ENCODE results near the gene CLCN5. TPM values are rescaled to one million over a fixed set of nuclear protein-coding genes. Genes with fewer than 3 reads are reported as not detected.

The CLCN5 gene
- total and polyA plus RNA-seq, 10 of the 15 experiments (the other 5 are each of a cell fraction or from before 2014, with no cell fraction given) = 0.33 to 3.8 (median 2.6) TPM

DNA sequence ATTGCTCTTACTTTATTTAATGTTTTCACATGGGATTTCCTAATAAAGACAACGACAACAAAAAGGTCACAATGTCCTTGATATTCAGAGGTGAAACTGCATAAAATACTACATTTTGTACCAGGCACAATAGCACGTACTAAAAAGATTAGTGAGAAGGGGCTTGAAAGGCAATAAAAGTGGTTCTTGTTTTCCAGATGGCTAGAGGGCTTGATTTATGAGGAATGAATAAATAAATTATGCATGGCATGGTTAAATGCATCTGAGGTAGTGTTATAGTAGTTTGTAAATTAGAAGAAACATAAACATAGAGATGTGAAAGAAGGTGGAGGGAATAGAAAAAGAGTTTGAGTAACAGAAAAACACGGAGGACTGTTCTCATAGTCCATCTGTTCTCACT lies 123.4 kb downstream of the CLCN5 start:
- no peak overlapping the region for H3K27ac ChIP-seq (ENCODE audit: control insufficient read depth, insufficient read depth)
- ATAC-seq (no peak), DNase-seq (ENCODE audit: low read depth, low spot score) (no peak), FAIRE-seq (no peak)
- CTCF ChIA-PET = no interaction called here
- no peaks in the 10 kb centered on the region for H4K20me1 ChIP-seq (ENCODE audit: control insufficient read depth, insufficient read depth)
- in situ Hi-C loops (cut with MboI) = no loop called here
- H3K4me1 ChIP-seq (ENCODE audit: control insufficient read depth, insufficient read depth, low read length) = no peaks in the 10 kb centered on the region
- H3K4me2 ChIP-seq (ENCODE audit: control insufficient read depth, insufficient read depth) = no peak overlapping the region
- H2AFZ ChIP-seq (ENCODE audit: control insufficient read depth, low read depth, low read length) = no peak overlapping the region
- intact Hi-C loops (cut with micrococcal nuclease; ENCODE audit: unreplicated experiment) = no loop called here
- POLR2A ChIA-PET = no interaction called here
- RAD21 ChIA-PET (ENCODE audit: unreplicated experiment) = no interaction called here
- no peak overlapping the region for H3K9ac ChIP-seq (ENCODE audit: control insufficient read depth, insufficient read depth, low read length)
- H3K27me3 ChIP-seq (replicated peaks in 1 of 2; ENCODE audit: control insufficient read depth in 2 of 2, insufficient read depth in 2 of 2, low read length in 1 of 2) = no peaks in the 10 kb centered on the region
- no peak for TF ChIP-seq CREB1 (IDR thresholded peaks at IDR 0.05; ENCODE audit: low read depth)
- TF ChIP-seq, protein P1, sequence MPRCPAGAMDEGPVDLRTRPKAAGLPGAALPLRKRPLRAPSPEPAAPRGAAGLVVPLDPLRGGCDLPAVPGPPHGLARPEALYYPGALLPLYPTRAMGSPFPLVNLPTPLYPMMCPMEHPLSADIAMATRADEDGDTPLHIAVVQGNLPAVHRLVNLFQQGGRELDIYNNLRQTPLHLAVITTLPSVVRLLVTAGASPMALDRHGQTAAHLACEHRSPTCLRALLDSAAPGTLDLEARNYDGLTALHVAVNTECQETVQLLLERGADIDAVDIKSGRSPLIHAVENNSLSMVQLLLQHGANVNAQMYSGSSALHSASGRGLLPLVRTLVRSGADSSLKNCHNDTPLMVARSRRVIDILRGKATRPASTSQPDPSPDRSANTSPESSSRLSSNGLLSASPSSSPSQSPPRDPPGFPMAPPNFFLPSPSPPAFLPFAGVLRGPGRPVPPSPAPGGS (IDR thresholded peaks at IDR 0.05; ENCODE audit: borderline replicate concordance, insufficient read depth, low read depth, low read length, poor library complexity, severe bottlenecking) = no peak
- no peak for TF ChIP-seq ZBED1 (IDR thresholded peaks at IDR 0.05; ENCODE audit: borderline replicate concordance)
- TF ChIP-seq NFIC (IDR thresholded peaks at IDR 0.05; ENCODE audit: low read depth, low read length) = no peak
- TF ChIP-seq NBN (IDR thresholded peaks at IDR 0.05) = no peak
- TF ChIP-seq CREM (IDR thresholded peaks at IDR 0.05; ENCODE audit: low read depth) = no peak
- no peak for TF ChIP-seq CBFB (IDR thresholded peaks at IDR 0.05; ENCODE audit: low read depth)
- no peak for TF ChIP-seq KLF5 (IDR thresholded peaks at IDR 0.05; ENCODE audit: partially characterized antibody)
- TF ChIP-seq, protein P2, sequence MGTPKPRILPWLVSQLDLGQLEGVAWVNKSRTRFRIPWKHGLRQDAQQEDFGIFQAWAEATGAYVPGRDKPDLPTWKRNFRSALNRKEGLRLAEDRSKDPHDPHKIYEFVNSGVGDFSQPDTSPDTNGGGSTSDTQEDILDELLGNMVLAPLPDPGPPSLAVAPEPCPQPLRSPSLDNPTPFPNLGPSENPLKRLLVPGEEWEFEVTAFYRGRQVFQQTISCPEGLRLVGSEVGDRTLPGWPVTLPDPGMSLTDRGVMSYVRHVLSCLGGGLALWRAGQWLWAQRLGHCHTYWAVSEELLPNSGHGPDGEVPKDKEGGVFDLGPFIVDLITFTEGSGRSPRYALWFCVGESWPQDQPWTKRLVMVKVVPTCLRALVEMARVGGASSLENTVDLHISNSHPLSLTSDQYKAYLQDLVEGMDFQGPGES (IDR thresholded peaks at IDR 0.05) = no peak
- no peak for TF ChIP-seq BHLHE40 (IDR thresholded peaks at IDR 0.05; ENCODE audit: borderline replicate concordance in 1 of 2, low read depth in 2 of 2, low read length in 1 of 2)
- TF ChIP-seq SREBF2 (IDR thresholded peaks at IDR 0.05; ENCODE audit: low read length) = no peak
- no peak for TF ChIP-seq FOS (IDR thresholded peaks at IDR 0.05; ENCODE audit: borderline replicate concordance, extremely low read depth, insufficient read length)
- no peak for TF ChIP-seq BMI1 (IDR thresholded peaks at IDR 0.05; ENCODE audit: borderline replicate concordance)
- TF ChIP-seq TCF12 (IDR thresholded peaks at IDR 0.05; ENCODE audit: low read depth, low read length) = no peak
- no peak for TF ChIP-seq MYB (IDR thresholded peaks at IDR 0.05; ENCODE audit: borderline replicate concordance, low read depth, low read length)
- no peak for TF ChIP-seq RB1 (IDR thresholded peaks at IDR 0.05; ENCODE audit: borderline replicate concordance)
- TF ChIP-seq FOXK2 (IDR thresholded peaks at IDR 0.05) = no peak
- no peak overlapping the region for H3K4me3 ChIP-seq
- no peaks in the 10 kb centered on the region for H3K79me2 ChIP-seq (ENCODE audit: control insufficient read depth, insufficient read depth, low read length)
- no peaks in the 10 kb centered on the region for H3K9me3 ChIP-seq (replicated peaks; ENCODE audit: control insufficient read depth, insufficient read depth, low read length)
- WGBS (ENCODE audit: insufficient coverage, insufficient replicate concordance, low lambda C conversion rate, missing lambda C conversion rate) = 28% methylated on average over 3 of the region's 3 CpGs
- BruUV-seq (replicated peaks) = no TSS peak
- SMC1A ChIA-PET (ENCODE audit: uncharacterized antibody, unreplicated experiment) = no interaction called here
- no peaks in the 10 kb centered on the region for H3K36me3 ChIP-seq (ENCODE audit: control insufficient read depth in 2 of 2, insufficient read depth in 2 of 2, low read length in 1 of 2)
